ENCODE measurements around the gene KREMEN1. TPM values are rescaled to one million over a fixed set of nuclear protein-coding genes. Genes with fewer than 3 reads are reported as not detected.

Gene KREMEN1
- total RNA-seq, 1 experiment from 2014 or later: 31.9 TPM

GRCh38 chr22:29041408-29041807 lies 31.4 kb upstream of the KREMEN1 start:
- ChIA-PET POLR2A (interaction anchor here (2.7 kb wide), 1 partner anchor 242 kb away, joined by 10 read pairs; the partner anchor contains the start of gene XBP1), RAD21 (ENCODE audit: low non-redundant PET in 1 of 2, low total read pairs in 2 of 2, uncharacterized antibody in 2 of 2, unreplicated experiment in 2 of 2) (interaction anchor here (0.6 to 2.5 kb wide), 9 partner anchors 10 to 441 kb away, joined by 3 to 22 read pairs (median 5); no protein-coding TSS in a partner anchor)

More at GRCh38 chr22:29041408-29041807, 31.4 kb upstream of the KREMEN1 start:
- H3K9me3 ChIP-seq (ENCODE audit: control insufficient read depth in 1 of 2, insufficient read depth in 1 of 2, low read depth in 1 of 2, low read length in 2 of 2): no peaks in the 10 kb centered on the region
- CTCF ChIA-PET: interaction anchor here (1.0 to 5.2 kb wide), 16 partner anchors 7 to 255 kb away, joined by 3 to 80 read pairs (median 10); partner anchors contain the start of genes KREMEN1, XBP1 and ZNRF3
- no peak overlapping the region for H3K4me3 ChIP-seq (replicated peaks in 1 of 2; ENCODE audit: low read depth in 1 of 2, low read length in 2 of 2)
- no peaks in the 10 kb centered on the region for H3K9me2 ChIP-seq (ENCODE audit: insufficient read depth)
- TF ChIP-seq ZFX (IDR thresholded peaks at IDR 0.05): no peak
- TF ChIP-seq CTCF (IDR thresholded peaks at IDR 0.05 in 2 of 3, conservative IDR thresholded peaks at IDR 0.05 in 1 of 3; ENCODE audit: borderline replicate concordance in 1 of 3, insufficient read depth in 1 of 3, low read depth in 2 of 3, low read length in 2 of 3): no peak
- no peak for TF ChIP-seq EGR1 (IDR thresholded peaks at IDR 0.05; ENCODE audit: low read depth)
- TF ChIP-seq ZNF274 (IDR thresholded peaks at IDR 0.05; ENCODE audit: low read depth, low read length): no peak
- TF ChIP-seq EZH2phosphoT487 (IDR thresholded peaks at IDR 0.05; ENCODE audit: borderline replicate concordance): no peak
- no peak for TF ChIP-seq CEBPB (IDR thresholded peaks at IDR 0.05; ENCODE audit: low read depth)
- TF ChIP-seq ZBTB33 (IDR thresholded peaks at IDR 0.05; ENCODE audit: extremely low read depth, insufficient replicate concordance, low read length): no peak
- no peak for TF ChIP-seq YY1 (IDR thresholded peaks at IDR 0.05; ENCODE audit: extremely low read depth, insufficient replicate concordance, low read depth, low read length)
- no peak for TF ChIP-seq SIN3A (IDR thresholded peaks at IDR 0.05; ENCODE audit: low read depth)
- TF ChIP-seq ELF1 (IDR thresholded peaks at IDR 0.05; ENCODE audit: borderline replicate concordance, low read depth): no peak
- no peak for TF ChIP-seq MAX (IDR thresholded peaks at IDR 0.05)
- no peak for TF ChIP-seq POLR2AphosphoS5 (IDR thresholded peaks at IDR 0.05; ENCODE audit: low read depth, low read length)
- no peak for TF ChIP-seq CBX3 (IDR thresholded peaks at IDR 0.05; ENCODE audit: low read depth)
- no peak for TF ChIP-seq ATF3 (IDR thresholded peaks at IDR 0.05)
- TF ChIP-seq FOSL1 (IDR thresholded peaks at IDR 0.05; ENCODE audit: low read depth): no peak
- no TSS peak for BruUV-seq (replicated peaks)
- no peak overlapping the region for H3K9ac ChIP-seq (ENCODE audit: low read length)
- peaks cover 6 to 7% of the 10 kb centered on the region in 2 experiments; a peak in 3 of 4 replicates for H3K36me3 ChIP-seq (ENCODE audit: control insufficient read depth in 1 of 2, insufficient read depth in 2 of 2, low read length in 2 of 2)
- peaks cover 11% of the 10 kb centered on the region; the same call in 1 of the 2 replicates for H3K79me2 ChIP-seq (ENCODE audit: insufficient read depth, low read length)
- H3K27me3 ChIP-seq (ENCODE audit: insufficient read depth, low read length): no peaks in the 10 kb centered on the region
- H4K20me1 ChIP-seq (ENCODE audit: insufficient read depth): no peaks in the 10 kb centered on the region
- intact Hi-C loops (cut with micrococcal nuclease): loop anchor here (2.0 to 10.0 kb wide), 3 partner anchors 203 to 441 kb away; no protein-coding TSS in a partner anchor
- no peak overlapping the region for H2AFZ ChIP-seq (ENCODE audit: low read depth, low read length, poor library complexity, severe bottlenecking)
- H3K4me2 ChIP-seq (ENCODE audit: low read length): no peak overlapping the region
- DNase-seq (ENCODE audit: low read depth, low spot score): no peak
- H3K27ac ChIP-seq (ENCODE audit: low read depth, low read length): no peak overlapping the region
- no peak for ATAC-seq
- H3K4me1 ChIP-seq (ENCODE audit: control insufficient read depth in 1 of 2, insufficient read depth in 2 of 2, low read length in 2 of 2): peaks cover 25 to 34% of the 10 kb centered on the region in 2 experiments
